K562 (cell line): ENCODE data around the gene SPAG4.

ENCODE experiments used
- EZH2 ChIP-seq: IDR thresholded peaks from 2 replicates; pipeline ENCODE4 v1.6.1; 2012; ENCODE audit warnings: low read depth, mild to moderate bottlenecking, inconsistent platforms, low read length, borderline replicate concordance
- LEF1 ChIP-seq: fragments of 450-650 bp; IDR thresholded peaks from 2 replicates; pipeline ENCODE4 v1.6.1; 2016; ENCODE audit warnings: mild to moderate bottlenecking
- NRF1 ChIP-seq, 2 experiments: fragments of 450-650 bp; IDR thresholded peaks in 1 of 2; conservative IDR thresholded peaks in 1 of 2; 2 replicates each; pipeline ENCODE4 v1.6.1; 2014; ENCODE audit warnings: mild to moderate bottlenecking in 2 of 2
- POLR2A ChIP-seq: fragments of 450-650 bp; conservative IDR thresholded peaks from 2 replicates; pipeline ENCODE4 v1.6.1; 2016
- SRSF1 ChIP-seq: fragments of 200-400 bp; formaldehyde crosslinking; IDR thresholded peaks from 2 replicates; pipeline ENCODE4 v1.6.1; 2017; ENCODE audit warnings: mild to moderate bottlenecking, low read depth, low read length, moderate library complexity
- TAF1 ChIP-seq: IDR thresholded peaks from 2 replicates; pipeline ENCODE4 v1.6.1; 2011; ENCODE audit warnings: mild to moderate bottlenecking, low read length, moderate library complexity; ENCODE audit not compliant: insufficient read depth, control insufficient read depth, severe bottlenecking; ENCODE audit errors: extremely low read depth
- ZNF282 ChIP-seq: sonication (generic); formaldehyde crosslinking; IDR thresholded peaks from 2 replicates; pipeline ENCODE4 v1.8.1; 2023; ENCODE audit warnings: missing genetic modification reagents
- ZNF668 ChIP-seq: fragments of 250-450 bp; sonication (Bioruptor Pico); IDR thresholded peaks from 2 replicates; pipeline ENCODE4 v1.8.0; 2022; ENCODE audit warnings: mild to moderate bottlenecking, inconsistent platforms
- ZNF75A ChIP-seq: fragments of 450-650 bp; formaldehyde crosslinking; IDR thresholded peaks from 2 replicates; pipeline ENCODE4 v1.4.0; 2020; ENCODE audit warnings: mild to moderate bottlenecking
- TF ChIP-seq, protein P1 (sequence below), 3 experiments: IDR thresholded peaks in 2 of 3; conservative IDR thresholded peaks in 1 of 3; 2 replicates each; pipeline ENCODE4 v1.5.1; 2011 to 2012; ENCODE audit warnings: low read length in 3 of 3, mild to moderate bottlenecking in 3 of 3, control low read depth in 2 of 3, improper control_type of control experiment in 1 of 3, inconsistent platforms in 1 of 3, low read depth in 1 of 3, mixed read lengths in 1 of 3, moderate library complexity in 1 of 3; ENCODE audit not compliant: insufficient read depth in 2 of 3
- TF ChIP-seq, protein P2 (sequence below): fragments of 250-450 bp; sonication (Bioruptor Pico); IDR thresholded peaks from 2 replicates; pipeline ENCODE4 v1.6.1; 2021; ENCODE audit warnings: mild to moderate bottlenecking
- TF ChIP-seq, protein P3 (sequence below): fragments of 450-650 bp; IDR thresholded peaks from 2 replicates; pipeline ENCODE4 v1.6.1; 2018; ENCODE audit not compliant: partially characterized antibody

DNA sequence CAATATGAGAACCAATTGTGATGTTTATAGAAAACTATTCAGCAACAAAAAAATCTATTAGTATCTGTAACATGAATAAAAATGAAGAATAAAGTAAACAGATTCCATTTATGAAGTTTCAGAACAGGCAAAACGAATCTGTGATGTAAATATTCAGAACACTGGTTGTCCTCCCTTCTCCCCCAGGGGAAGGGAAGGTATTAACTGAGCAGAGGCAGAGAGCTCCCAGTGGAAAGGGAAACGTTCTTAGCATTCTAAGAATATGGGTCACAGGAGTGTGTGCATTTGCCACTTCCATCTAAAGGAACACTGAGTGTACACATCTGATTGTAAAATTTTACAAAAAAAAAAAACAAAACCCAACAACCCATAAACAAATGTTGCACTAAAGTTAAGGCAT, 23.1 kb downstream of the SPAG4 start:
- TF ChIP-seq ZNF75A (CRISPR knock-in tag) (no peak), TAF1 (no peak), NRF1 (conservative IDR thresholded peaks at IDR 0.05 in 1 of 2, IDR thresholded peaks at IDR 0.05 in 1 of 2) (no peak), EZH2 (no peak), ZNF282 (no peak), SRSF1 (no peak), POLR2A (no peak), ZNF668 (CRISPR knock-in tag) (no peak), LEF1 (no peak)
- TF ChIP-seq, protein P1, sequence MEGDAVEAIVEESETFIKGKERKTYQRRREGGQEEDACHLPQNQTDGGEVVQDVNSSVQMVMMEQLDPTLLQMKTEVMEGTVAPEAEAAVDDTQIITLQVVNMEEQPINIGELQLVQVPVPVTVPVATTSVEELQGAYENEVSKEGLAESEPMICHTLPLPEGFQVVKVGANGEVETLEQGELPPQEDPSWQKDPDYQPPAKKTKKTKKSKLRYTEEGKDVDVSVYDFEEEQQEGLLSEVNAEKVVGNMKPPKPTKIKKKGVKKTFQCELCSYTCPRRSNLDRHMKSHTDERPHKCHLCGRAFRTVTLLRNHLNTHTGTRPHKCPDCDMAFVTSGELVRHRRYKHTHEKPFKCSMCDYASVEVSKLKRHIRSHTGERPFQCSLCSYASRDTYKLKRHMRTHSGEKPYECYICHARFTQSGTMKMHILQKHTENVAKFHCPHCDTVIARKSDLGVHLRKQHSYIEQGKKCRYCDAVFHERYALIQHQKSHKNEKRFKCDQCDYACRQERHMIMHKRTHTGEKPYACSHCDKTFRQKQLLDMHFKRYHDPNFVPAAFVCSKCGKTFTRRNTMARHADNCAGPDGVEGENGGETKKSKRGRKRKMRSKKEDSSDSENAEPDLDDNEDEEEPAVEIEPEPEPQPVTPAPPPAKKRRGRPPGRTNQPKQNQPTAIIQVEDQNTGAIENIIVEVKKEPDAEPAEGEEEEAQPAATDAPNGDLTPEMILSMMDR (IDR thresholded peaks at IDR 0.05 in 2 of 3, conservative IDR thresholded peaks at IDR 0.05 in 1 of 3; ENCODE audit: insufficient read depth in 2 of 3, low read depth in 1 of 3, low read length in 3 of 3), result no peak
- TF ChIP-seq, protein P2, sequence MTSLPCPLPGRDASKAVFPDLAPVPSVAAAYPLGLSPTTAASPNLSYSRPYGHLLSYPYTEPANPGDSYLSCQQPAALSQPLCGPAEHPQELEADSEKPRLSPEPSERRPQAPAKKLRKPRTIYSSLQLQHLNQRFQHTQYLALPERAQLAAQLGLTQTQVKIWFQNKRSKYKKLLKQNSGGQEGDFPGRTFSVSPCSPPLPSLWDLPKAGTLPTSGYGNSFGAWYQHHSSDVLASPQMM (CRISPR knock-in tag), result no peak
- TF ChIP-seq, protein P3, sequence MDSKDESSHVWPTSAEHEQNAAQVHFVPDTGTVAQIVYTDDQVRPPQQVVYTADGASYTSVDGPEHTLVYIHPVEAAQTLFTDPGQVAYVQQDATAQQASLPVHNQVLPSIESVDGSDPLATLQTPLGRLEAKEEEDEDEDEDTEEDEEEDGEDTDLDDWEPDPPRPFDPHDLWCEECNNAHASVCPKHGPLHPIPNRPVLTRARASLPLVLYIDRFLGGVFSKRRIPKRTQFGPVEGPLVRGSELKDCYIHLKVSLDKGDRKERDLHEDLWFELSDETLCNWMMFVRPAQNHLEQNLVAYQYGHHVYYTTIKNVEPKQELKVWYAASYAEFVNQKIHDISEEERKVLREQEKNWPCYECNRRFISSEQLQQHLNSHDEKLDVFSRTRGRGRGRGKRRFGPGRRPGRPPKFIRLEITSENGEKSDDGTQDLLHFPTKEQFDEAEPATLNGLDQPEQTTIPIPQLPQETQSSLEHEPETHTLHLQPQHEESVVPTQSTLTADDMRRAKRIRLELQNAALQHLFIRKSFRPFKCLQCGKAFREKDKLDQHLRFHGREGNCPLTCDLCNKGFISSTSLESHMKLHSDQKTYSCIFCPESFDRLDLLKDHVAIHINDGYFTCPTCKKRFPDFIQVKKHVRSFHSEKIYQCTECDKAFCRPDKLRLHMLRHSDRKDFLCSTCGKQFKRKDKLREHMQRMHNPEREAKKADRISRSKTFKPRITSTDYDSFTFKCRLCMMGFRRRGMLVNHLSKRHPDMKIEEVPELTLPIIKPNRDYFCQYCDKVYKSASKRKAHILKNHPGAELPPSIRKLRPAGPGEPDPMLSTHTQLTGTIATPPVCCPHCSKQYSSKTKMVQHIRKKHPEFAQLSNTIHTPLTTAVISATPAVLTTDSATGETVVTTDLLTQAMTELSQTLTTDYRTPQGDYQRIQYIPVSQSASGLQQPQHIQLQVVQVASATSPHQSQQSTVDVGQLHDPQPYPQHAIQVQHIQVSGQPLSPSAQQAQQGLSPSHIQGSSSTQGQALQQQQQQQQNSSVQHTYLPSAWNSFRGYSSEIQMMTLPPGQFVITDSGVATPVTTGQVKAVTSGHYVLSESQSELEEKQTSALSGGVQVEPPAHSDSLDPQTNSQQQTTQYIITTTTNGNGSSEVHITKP, result no peak
